Sigmoid colon (tissue), 4 donors: ENCODE results near the gene FKBP10.

Source experiments
- CTCF ChIP-seq, 4 experiments: fragments of 450-650 bp in 3 of 4; fragments of 200-600 bp in 1 of 4; IDR thresholded peaks; one replicate each; pipeline ENCODE4 v1.5.1; 2016 to 2019; ENCODE audit warnings: antibody characterized with exemption in 4 of 4, mild to moderate bottlenecking in 3 of 4, moderate library complexity in 2 of 4
- POLR2AphosphoS5 ChIP-seq, 4 donors: sonication (generic); formaldehyde crosslinking; IDR thresholded peaks; one replicate each; pipeline ENCODE4 v1.6.1; 2017; ENCODE audit warnings: antibody characterized with exemption in 4 of 4

DNA sequence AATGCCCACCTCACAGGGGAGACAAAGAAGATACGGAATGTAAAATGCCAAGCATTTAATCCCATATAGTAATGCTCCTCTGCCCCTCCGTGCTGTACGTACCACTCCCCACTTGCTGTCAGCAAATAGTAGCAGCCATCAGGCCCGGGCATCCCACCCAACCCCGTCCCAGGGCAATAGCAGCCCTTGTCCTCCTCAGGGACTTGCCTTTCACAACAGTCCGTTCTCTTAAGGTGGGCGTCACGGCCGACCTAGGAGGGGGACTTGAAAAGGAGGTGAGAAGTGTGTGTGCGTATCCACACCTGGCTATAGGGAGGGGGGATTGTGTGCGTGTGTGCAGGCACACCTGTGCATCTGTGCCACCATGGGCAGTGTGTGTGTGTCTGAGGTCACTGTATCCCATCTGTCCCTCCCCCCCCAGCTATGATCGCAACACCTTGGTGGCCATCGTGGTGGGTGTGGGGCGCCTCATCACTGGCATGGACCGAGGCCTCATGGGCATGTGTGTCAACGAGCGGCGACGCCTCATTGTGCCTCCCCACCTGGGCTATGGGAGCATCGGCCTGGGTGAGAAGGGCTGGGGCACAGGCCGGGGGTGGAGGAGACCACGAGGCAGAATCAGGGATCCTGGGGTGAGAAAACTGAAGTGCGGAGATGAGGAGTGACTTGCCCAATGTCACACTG, 4.0 kb downstream of the FKBP10 start:
- TF ChIP-seq POLR2AphosphoS5 (IDR thresholded peaks at IDR 0.05) (no peak), CTCF (IDR thresholded peaks at IDR 0.05) (no peak)
